OCI-LY7 (cell line): ENCODE measurements around the gene PSMC3IP. TPM values are rescaled to one million over a fixed set of nuclear protein-coding genes. Genes with fewer than 3 reads are reported as not detected.
A peak's percentile ranks its signal among the peaks of the same experiment; 100 is the strongest.

Source experiments
- BruUV-seq: library from RNA; stranded (reverse); fragments of 400-500 nt; replicated peaks from 2 replicates; lab custom pipeline; 2021; lab: Mats Ljungman, UMichigan
- CTCF ChIA-PET: fragments of 300-600 bp; sonication (Branson Sonifier 250); formaldehyde crosslinking; loops from one replicate; lab custom pipeline; 2022; ENCODE audit warnings: antibody characterized with exemption; ENCODE audit not compliant: unreplicated experiment; lab: Charles Lee
- POLR2A ChIA-PET: fragments of 300-600 bp; sonication (Branson Sonifier 250); formaldehyde crosslinking; loops from one replicate; lab custom pipeline; 2022; ENCODE audit warnings: antibody characterized with exemption; lab: Charles Lee
- DNase-seq: peaks from one replicate; pipeline ENCODE4 v3.0.0-alpha.2; 2015; ENCODE audit warnings: low spot score
- H2AFZ ChIP-seq: fragments of 200-600 bp; sonication (generic), shearing (Covaris generic); 2 replicates; pipeline ENCODE4 v1.6.1; 2014; ENCODE audit warnings: mild to moderate bottlenecking, antibody characterized with exemption, low read length, moderate library complexity
- H3K27ac ChIP-seq: fragments of 200-600 bp; sonication (generic); 2 replicates; pipeline ENCODE4 v1.5.1; 2014; ENCODE audit warnings: mixed run types, low read depth, mild to moderate bottlenecking, moderate library complexity, low read length, inconsistent platforms; ENCODE audit not compliant: poor library complexity, severe bottlenecking
- H3K36me3 ChIP-seq: fragments of 200-600 bp; sonication (generic); 2 replicates; pipeline ENCODE4 v1.6.1; 2014; ENCODE audit warnings: mild to moderate bottlenecking, antibody characterized with exemption, low read length, moderate library complexity, mixed read lengths; ENCODE audit not compliant: insufficient read depth
- H3K4me1 ChIP-seq: fragments of 200-600 bp; sonication (generic); 2 replicates; pipeline ENCODE4 v1.5.1; 2014; ENCODE audit warnings: mild to moderate bottlenecking, low read length; ENCODE audit not compliant: insufficient read depth, poor library complexity, severe bottlenecking
- H3K4me2 ChIP-seq: fragments of 200-600 bp; sonication (generic); 2 replicates; pipeline ENCODE4 v1.6.1; 2014; ENCODE audit warnings: mild to moderate bottlenecking, low read length
- H3K4me3 ChIP-seq: fragments of 200-600 bp; sonication (generic); 2 replicates; pipeline ENCODE4 v1.5.1; 2014; ENCODE audit warnings: mild to moderate bottlenecking, low read depth, low read length; ENCODE audit not compliant: poor library complexity, severe bottlenecking
- H3K79me2 ChIP-seq: fragments of 200-600 bp; sonication (generic); 2 replicates; pipeline ENCODE4 v1.6.1; 2016; ENCODE audit warnings: low read depth, mild to moderate bottlenecking, low read length, moderate library complexity, mixed read lengths; ENCODE audit not compliant: insufficient read depth
- H3K9me2 ChIP-seq: fragments of 200-600 bp; sonication (generic); 2 replicates; pipeline ENCODE4 v1.6.1; 2016; ENCODE audit warnings: mild to moderate bottlenecking, low read length, mixed read lengths; ENCODE audit not compliant: insufficient read depth
- H3K9me3 ChIP-seq: fragments of 200-600 bp; sonication (generic); 2 replicates; pipeline ENCODE4 v1.6.1; 2014; ENCODE audit warnings: mild to moderate bottlenecking, mixed run types, low read length, mixed read lengths
- H4K20me1 ChIP-seq: fragments of 200-600 bp; sonication (generic); 2 replicates; pipeline ENCODE4 v1.6.1; 2014; ENCODE audit warnings: mild to moderate bottlenecking, antibody characterized with exemption, low read length, moderate library complexity, mixed read lengths; ENCODE audit not compliant: insufficient read depth
- EZH2phosphoT487 ChIP-seq: fragments of 200-600 bp; sonication (generic); IDR thresholded peaks from 2 replicates; pipeline ENCODE4 v1.6.1; 2018; ENCODE audit warnings: low read depth, borderline replicate concordance, mild to moderate bottlenecking, mixed run types, antibody characterized with exemption, low read length, moderate library complexity, mixed read lengths
- intact Hi-C: fragments of 100-400 bp; cut with micrococcal nuclease; formaldehyde crosslinking; loops from one replicate; pipeline ENCODE4 v1.10.0; 2022; ENCODE audit not compliant: unreplicated experiment
- total RNA-seq, 2 experiments: library from RNA; depleted of rRNA in 1 of 2; stranded (reverse); fragments of >200 nt in 1 of 2; shearing (Covaris generic) in 1 of 2; gene quantifications; 2 replicates each; pipeline ENCODE4 v1.2.3, GENCODE V29; 2014 to 2022
- TF ChIP-seq, protein P1 (sequence below): fragments of 200-600 bp; sonication (generic); conservative IDR thresholded peaks from 2 replicates; pipeline ENCODE4 v1.5.1; 2014; ENCODE audit warnings: mild to moderate bottlenecking, antibody characterized with exemption, low read length, moderate library complexity, mixed read lengths

PSMC3IP gene
- total RNA-seq, 2 experiments from 2014 or later, result 27.3 to 36.4 TPM

DNA sequence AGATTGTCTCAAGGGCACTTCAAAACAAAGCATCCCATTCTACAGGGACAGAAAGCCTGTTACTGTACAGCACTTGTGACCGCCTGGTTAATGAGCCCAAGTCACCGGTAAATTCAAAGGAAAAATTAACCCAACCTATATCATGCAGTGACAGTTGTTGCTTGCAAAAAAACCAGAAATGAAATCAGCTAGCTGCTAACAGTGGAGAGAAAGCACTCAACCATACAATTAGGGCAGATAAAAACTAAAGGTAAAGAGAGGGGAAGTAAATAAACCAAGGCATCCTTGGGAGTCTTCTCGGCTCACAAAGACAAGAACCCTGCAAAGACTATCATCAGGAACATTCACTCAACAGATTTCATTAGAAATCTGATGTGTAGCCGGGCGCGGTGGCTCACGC, 25.8 kb upstream of the PSMC3IP start:
- Histone ChIP-seq H3K27ac (peak overlapping the region; percentile 56), H4K20me1 (no peaks in the 10 kb centered on the region; the same call in 1 of the 2 replicates), H3K36me3 (peaks cover 35% of the 10 kb centered on the region; the same call in 1 of the 2 replicates), H3K9me2 (no peaks in the 10 kb centered on the region), H3K79me2 (peaks cover 91% of the 10 kb centered on the region), H3K4me1 (peaks cover 42% of the 10 kb centered on the region), H3K4me2 (peak overlapping the region; percentile 58), H2AFZ (no peak overlapping the region), H3K4me3 (peak overlapping the region; percentile 31), H3K9me3 (peaks cover 4% of the 10 kb centered on the region; the same call in 1 of the 2 replicates)
- no peak for TF ChIP-seq EZH2phosphoT487
- TF ChIP-seq, protein P1, sequence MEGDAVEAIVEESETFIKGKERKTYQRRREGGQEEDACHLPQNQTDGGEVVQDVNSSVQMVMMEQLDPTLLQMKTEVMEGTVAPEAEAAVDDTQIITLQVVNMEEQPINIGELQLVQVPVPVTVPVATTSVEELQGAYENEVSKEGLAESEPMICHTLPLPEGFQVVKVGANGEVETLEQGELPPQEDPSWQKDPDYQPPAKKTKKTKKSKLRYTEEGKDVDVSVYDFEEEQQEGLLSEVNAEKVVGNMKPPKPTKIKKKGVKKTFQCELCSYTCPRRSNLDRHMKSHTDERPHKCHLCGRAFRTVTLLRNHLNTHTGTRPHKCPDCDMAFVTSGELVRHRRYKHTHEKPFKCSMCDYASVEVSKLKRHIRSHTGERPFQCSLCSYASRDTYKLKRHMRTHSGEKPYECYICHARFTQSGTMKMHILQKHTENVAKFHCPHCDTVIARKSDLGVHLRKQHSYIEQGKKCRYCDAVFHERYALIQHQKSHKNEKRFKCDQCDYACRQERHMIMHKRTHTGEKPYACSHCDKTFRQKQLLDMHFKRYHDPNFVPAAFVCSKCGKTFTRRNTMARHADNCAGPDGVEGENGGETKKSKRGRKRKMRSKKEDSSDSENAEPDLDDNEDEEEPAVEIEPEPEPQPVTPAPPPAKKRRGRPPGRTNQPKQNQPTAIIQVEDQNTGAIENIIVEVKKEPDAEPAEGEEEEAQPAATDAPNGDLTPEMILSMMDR, result no peak
- CTCF ChIA-PET, result no interaction called here
- BruUV-seq, result no TSS peak
- intact Hi-C loops, result no loop called here
- DNase-seq, result peak; percentile 41
- POLR2A ChIA-PET, result interaction anchor here (0.7 to 1.9 kb wide), 2 partner anchors 16 to 60 kb away, joined by 3 to 6 read pairs; no protein-coding TSS in a partner anchor

DNA sequence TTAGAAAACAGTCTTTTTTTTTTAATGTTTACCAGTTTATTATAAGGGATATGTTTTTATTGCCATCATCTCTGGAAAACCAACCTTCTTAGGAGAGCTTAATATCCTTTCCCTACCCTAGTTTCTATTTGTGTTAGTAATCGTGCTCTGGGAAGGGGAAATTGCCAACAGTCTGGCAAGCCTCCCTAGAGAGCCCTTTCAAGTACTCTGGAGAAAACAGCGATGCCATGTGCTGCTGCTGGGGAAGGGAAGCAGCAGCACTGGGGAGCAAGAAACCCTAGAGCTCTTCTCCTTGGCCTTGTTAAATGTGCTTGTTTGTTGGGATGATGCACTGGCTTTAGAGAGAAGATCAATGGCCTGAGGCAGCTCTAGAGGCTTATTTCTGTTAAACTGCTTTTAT, 21.4 kb upstream of the PSMC3IP start:
- POLR2A ChIA-PET, result interaction anchor here (0.6 to 0.9 kb wide), 4 partner anchors 9 to 226 kb away, joined by 3 to 4 read pairs (median 3); no protein-coding TSS in a partner anchor
- intact Hi-C loops, result no loop called here
- Histone ChIP-seq H3K9me3 (peaks cover 4% of the 10 kb centered on the region; the same call in 1 of the 2 replicates), H3K36me3 (peaks cover 49% of the 10 kb centered on the region; the same call in 1 of the 2 replicates), H3K27ac (no peak overlapping the region), H3K9me2 (no peaks in the 10 kb centered on the region), H3K79me2 (peaks cover 49% of the 10 kb centered on the region), H3K4me2 (no peak overlapping the region), H3K4me3 (no peak overlapping the region), H2AFZ (no peak overlapping the region), H4K20me1 (no peaks in the 10 kb centered on the region), H3K4me1 (peaks cover 12% of the 10 kb centered on the region)
- CTCF ChIA-PET, result interaction anchor here (1.3 kb wide), 1 partner anchor 10 kb away, joined by 4 read pairs; the partner anchor contains the start of genes RETREG3 and TUBG1
- no peak for DNase-seq
- TF ChIP-seq, protein P1, result no peak
- no peak for TF ChIP-seq EZH2phosphoT487
- TSS peak; percentile 29 for BruUV-seq

DNA sequence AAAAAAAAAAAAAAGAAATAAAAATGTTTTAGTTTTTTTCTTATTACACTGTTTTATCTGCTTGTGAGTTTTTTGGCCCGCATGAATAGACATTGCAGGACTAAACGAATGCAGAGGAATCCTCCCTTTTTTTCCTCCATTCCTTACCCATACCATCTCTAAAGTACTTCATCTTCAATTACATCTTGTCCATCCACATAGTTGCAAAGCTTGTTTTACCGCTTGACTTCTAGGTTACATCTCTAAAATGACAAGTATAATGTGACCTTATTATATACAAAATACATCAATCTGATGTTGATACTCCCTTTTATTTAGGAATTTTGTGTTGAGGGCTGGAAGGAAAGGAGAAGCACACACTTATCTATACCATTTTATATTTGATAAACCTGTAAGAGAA, 18.9 kb upstream of the PSMC3IP start:
- Histone ChIP-seq H2AFZ (no peak overlapping the region), H3K4me2 (no peak overlapping the region), H4K20me1 (no peaks in the 10 kb centered on the region), H3K4me1 (no peaks in the 10 kb centered on the region), H3K36me3 (peaks cover 54% of the 10 kb centered on the region), H3K9me2 (no peaks in the 10 kb centered on the region), H3K27ac (no peak overlapping the region), H3K9me3 (no peaks in the 10 kb centered on the region), H3K4me3 (no peak overlapping the region), H3K79me2 (peaks cover 30% of the 10 kb centered on the region)
- CTCF ChIA-PET, result no interaction called here
- POLR2A ChIA-PET, result no interaction called here
- no peak for TF ChIP-seq EZH2phosphoT487
- TF ChIP-seq, protein P1, result no peak
- no peak for DNase-seq
- no TSS peak for BruUV-seq
- intact Hi-C loops, result no loop called here
